Glutamatergic neuron (in vitro differentiated cells): ENCODE data around the gene ZNF786. TPM values are rescaled to one million over a fixed set of nuclear protein-coding genes. Genes with fewer than 3 reads are reported as not detected.
"Not testable (repeated sequence)": the region's sequence is repeated elsewhere in the genome, so short reads cannot be mapped to it uniquely, and the experiment has no call there.

Experiments
- DNase-seq: peaks from one replicate; pipeline ENCODE4 v3.0.0; 2022
- H3K27ac Mint-ChIP-seq: one replicate; pipeline ENCODE4 v1.8.0; 2020; ENCODE audit warnings: mild to moderate bottlenecking, mixed read lengths, inconsistent platforms; ENCODE audit not compliant: unreplicated experiment
- H3K27me3 Mint-ChIP-seq: one replicate; pipeline ENCODE4 v1.8.0; 2020; ENCODE audit warnings: mild to moderate bottlenecking, moderate library complexity, mixed read lengths, inconsistent platforms; ENCODE audit not compliant: unreplicated experiment
- H3K36me3 Mint-ChIP-seq: one replicate; pipeline ENCODE4 v1.8.0; 2020; ENCODE audit warnings: mild to moderate bottlenecking, mixed read lengths, inconsistent platforms; ENCODE audit not compliant: unreplicated experiment
- H3K4me1 Mint-ChIP-seq: one replicate; pipeline ENCODE4 v1.8.0; 2020; ENCODE audit warnings: mild to moderate bottlenecking, low read depth, mixed read lengths, inconsistent platforms; ENCODE audit not compliant: unreplicated experiment
- H3K4me3 Mint-ChIP-seq: one replicate; pipeline ENCODE4 v1.8.0; 2020; ENCODE audit warnings: mild to moderate bottlenecking, mixed read lengths, inconsistent platforms; ENCODE audit not compliant: unreplicated experiment
- H3K9me3 Mint-ChIP-seq: one replicate; pipeline ENCODE4 v1.8.0; 2020; ENCODE audit warnings: mild to moderate bottlenecking, moderate library complexity, mixed read lengths, inconsistent platforms; ENCODE audit not compliant: unreplicated experiment
- total RNA-seq: library from RNA; stranded (reverse); fragmentation: NEBNext Ultra II Directional; extraction: Animal tissue kit (Norgen Biotek cat#: 25700); gene quantifications from one replicate; pipeline ENCODE4 v1.2.1, GENCODE V29; 2021; ENCODE audit not compliant: unreplicated experiment
- TF ChIP-seq, protein P1 (sequence below): fragments of 200-600 bp; sonication (generic); IDR thresholded peaks from one replicate; pipeline ENCODE4 v1.5.0; 2021; ENCODE audit not compliant: partially characterized antibody, unreplicated experiment

The ZNF786 gene
- total RNA-seq, 1 donor from 2014 or later = 17.2 TPM

DNA sequence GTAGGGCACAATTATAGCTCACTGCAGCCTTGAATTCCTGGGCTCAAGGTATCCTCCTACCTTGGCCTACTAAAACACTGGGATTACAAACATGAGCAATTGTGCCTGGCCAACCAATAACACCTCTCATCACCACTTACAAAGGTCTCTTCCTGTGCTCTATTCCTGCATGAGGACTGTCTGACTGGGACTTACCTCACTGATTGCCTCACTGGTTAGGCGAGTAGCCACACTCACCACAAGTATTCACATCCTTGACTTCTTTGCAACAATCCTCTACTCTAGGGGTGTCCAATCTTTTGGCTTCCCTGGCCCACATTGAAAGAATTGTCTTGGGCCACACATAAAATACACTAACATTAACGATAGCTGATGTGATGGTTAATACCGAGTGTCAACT lies 39.6 kb downstream of the ZNF786 start:
- TF ChIP-seq, protein P1, sequence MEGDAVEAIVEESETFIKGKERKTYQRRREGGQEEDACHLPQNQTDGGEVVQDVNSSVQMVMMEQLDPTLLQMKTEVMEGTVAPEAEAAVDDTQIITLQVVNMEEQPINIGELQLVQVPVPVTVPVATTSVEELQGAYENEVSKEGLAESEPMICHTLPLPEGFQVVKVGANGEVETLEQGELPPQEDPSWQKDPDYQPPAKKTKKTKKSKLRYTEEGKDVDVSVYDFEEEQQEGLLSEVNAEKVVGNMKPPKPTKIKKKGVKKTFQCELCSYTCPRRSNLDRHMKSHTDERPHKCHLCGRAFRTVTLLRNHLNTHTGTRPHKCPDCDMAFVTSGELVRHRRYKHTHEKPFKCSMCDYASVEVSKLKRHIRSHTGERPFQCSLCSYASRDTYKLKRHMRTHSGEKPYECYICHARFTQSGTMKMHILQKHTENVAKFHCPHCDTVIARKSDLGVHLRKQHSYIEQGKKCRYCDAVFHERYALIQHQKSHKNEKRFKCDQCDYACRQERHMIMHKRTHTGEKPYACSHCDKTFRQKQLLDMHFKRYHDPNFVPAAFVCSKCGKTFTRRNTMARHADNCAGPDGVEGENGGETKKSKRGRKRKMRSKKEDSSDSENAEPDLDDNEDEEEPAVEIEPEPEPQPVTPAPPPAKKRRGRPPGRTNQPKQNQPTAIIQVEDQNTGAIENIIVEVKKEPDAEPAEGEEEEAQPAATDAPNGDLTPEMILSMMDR = no peak
- DNase-seq = no peak
- Mint-ChIP-seq H3K4me3 (no peak overlapping the region), H3K27ac (no peak overlapping the region), H3K9me3 (peaks cover 7% of the 10 kb centered on the region), H3K27me3 (peaks cover 2% of the 10 kb centered on the region), H3K36me3 (peaks cover 4% of the 10 kb centered on the region), H3K4me1 (no peaks in the 10 kb centered on the region)

DNA sequence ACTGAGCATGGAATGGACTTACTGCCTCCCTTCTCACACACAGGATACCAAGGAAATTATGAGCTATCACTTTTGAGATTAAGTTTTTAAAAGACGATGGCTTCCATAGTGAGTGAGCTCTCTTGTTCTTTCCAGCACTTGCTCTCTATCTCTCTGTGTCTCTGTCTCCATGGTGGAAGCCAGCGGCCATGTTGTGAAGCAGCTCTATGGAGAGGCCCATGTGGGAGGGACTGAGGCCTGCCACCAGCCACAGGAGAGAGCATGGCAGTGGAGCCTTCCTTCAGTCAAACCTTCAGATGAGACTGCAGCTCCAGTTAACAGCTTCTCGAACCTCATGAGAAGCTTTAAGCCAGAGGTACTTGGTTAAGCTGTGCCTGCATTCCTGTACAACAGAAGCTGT lies 41.7 kb downstream of the ZNF786 start:
- TF ChIP-seq, protein P1 = no peak

DNA sequence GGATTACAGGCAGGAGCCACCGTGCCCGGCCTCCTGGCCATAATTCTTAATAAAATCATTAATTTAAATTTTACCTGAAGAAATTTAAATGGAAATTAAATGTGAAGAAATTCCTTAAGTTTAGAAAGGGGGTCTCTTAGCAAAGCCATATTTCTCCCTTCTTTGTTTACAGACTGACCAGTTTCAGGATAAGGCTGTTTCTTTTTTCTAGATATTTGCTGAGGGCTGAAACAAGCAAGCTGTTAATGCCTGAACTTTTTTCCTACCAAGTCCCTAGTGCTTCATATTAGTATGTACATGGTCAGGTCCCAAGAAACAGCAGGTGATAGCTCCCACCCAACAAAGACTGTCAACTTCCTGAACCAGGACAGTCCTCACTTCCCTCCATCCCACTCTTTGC lies 44.1 kb downstream of the ZNF786 start:
- DNase-seq = no peak
- H3K9me3 Mint-ChIP-seq = peaks cover 9% of the 10 kb centered on the region
- H3K36me3 Mint-ChIP-seq = peaks cover 4% of the 10 kb centered on the region
- H3K27ac Mint-ChIP-seq = no peak overlapping the region
- TF ChIP-seq, protein P1 = no peak
- H3K4me3 Mint-ChIP-seq = no peak overlapping the region
- H3K27me3 Mint-ChIP-seq = peaks cover 3% of the 10 kb centered on the region
- H3K4me1 Mint-ChIP-seq = no peaks in the 10 kb centered on the region

More for the DNA sequence above, 41.7 kb downstream of the ZNF786 start:
- peaks cover 4% of the 10 kb centered on the region for H3K36me3 Mint-ChIP-seq
- no peak for DNase-seq
- no peak overlapping the region for H3K27ac Mint-ChIP-seq
- no peak overlapping the region for H3K4me3 Mint-ChIP-seq
- H3K4me1 Mint-ChIP-seq = no peaks in the 10 kb centered on the region
- H3K27me3 Mint-ChIP-seq = peaks cover 2% of the 10 kb centered on the region
- H3K9me3 Mint-ChIP-seq = peaks cover 9% of the 10 kb centered on the region

DNA sequence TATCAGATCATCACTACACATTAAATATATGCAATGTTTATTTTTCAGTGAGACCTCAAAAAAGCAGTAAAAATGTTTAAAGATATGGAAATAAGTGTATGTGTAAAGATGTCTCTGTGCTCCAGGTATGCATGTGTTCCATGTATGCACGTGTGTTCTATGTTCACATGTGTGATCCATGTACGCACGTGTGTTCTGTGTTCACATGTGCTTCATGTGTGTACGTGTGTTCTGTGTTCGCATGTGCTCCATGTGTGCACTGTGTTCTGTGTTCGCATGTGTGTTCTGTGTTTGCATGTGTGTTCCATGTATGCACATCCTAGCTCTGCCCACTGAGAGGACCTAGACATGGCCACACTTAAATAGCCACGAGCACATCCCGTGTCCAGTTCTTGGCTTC lies 46.6 kb downstream of the ZNF786 start:
- Mint-ChIP-seq H3K36me3 (no peaks in the 10 kb centered on the region), H3K27me3 (peaks cover 2% of the 10 kb centered on the region), H3K9me3 (peaks cover 5% of the 10 kb centered on the region), H3K4me3 (no peak overlapping the region), H3K27ac (no peak overlapping the region), H3K4me1 (no peaks in the 10 kb centered on the region)
- TF ChIP-seq, protein P1 = no peak
- no peak for DNase-seq

DNA sequence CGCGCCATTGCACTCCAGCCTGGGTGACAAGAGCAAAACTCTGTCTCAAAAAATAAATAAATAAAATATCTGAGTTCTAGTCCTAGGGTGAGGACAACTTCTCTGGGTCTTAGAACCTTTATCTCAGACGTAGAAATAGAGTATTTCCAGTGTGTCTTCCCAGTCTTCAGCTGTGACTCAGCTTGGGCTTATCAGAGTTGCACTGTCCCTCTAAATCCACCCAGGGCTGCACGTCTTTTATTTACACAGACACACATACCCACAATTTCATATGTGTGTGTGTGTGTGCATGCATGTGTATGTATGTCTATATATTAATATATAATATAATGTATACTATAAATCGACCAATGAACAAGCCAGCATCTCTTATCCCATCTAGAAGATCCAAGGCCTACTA lies 49.2 kb downstream of the ZNF786 start:
- Mint-ChIP-seq H3K4me1 (no peaks in the 10 kb centered on the region), H3K27ac (no peak overlapping the region), H3K36me3 (no peaks in the 10 kb centered on the region), H3K27me3 (peaks cover 4% of the 10 kb centered on the region), H3K4me3 (no peak overlapping the region), H3K9me3 (peaks cover 7% of the 10 kb centered on the region)
- TF ChIP-seq, protein P1 = no peak
- DNase-seq = no peak

DNA sequence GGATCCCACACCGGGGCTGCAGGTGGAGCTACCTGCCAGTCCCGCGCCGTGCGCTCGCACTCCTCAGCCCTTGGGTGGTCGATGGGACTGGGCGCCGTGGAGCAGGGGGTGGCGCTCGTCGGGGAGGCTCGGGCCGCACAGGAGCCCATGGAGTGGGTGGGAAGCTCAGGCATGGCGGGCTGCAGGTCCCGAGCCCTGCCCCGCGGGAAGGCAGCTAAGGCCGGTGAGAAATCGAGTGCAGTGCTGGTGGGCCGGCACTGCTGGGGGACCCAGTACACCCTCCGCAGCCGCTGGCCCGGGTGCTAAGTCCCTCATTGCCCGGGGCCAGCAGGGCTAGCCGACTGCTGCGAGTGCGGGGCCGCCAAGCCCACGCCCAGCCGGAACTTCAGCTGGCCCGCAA lies 51.9 kb downstream of the ZNF786 start:
- not testable (repeated sequence) for H3K4me3 Mint-ChIP-seq, H3K27ac Mint-ChIP-seq, H3K27me3 Mint-ChIP-seq, H3K9me3 Mint-ChIP-seq, DNase-seq, H3K36me3 Mint-ChIP-seq, H3K4me1 Mint-ChIP-seq
